NCI-H2029 treated with DMSO at 0.1 percent for 48 hours (cell line): ENCODE data around the gene P3H4.

Source experiments
- DNase-seq: peaks from one replicate; lab custom pipeline; 2025; lab: John Stamatoyannopoulos, UW

P3H4 gene

DNA sequence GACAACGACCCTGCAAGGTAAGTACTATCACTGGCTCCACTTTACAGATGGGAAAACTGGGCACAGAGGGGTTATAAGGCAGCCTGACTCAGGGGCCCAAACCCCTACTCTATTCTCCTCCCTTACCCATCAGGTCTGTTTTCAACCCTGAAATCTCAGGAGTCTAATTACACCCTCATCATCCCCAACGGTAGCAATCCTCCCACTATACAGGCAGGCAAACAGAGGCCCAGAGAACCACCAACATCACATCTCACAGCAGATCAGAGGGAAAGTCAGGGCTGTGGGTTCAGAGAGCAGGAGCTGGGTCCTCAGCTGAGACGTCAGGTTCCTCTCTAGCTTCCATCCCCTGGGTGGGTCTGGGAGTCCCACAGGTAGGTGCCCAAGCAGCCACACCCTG is 41.8 kb downstream of the P3H4 start:
- no peak for DNase-seq

DNA sequence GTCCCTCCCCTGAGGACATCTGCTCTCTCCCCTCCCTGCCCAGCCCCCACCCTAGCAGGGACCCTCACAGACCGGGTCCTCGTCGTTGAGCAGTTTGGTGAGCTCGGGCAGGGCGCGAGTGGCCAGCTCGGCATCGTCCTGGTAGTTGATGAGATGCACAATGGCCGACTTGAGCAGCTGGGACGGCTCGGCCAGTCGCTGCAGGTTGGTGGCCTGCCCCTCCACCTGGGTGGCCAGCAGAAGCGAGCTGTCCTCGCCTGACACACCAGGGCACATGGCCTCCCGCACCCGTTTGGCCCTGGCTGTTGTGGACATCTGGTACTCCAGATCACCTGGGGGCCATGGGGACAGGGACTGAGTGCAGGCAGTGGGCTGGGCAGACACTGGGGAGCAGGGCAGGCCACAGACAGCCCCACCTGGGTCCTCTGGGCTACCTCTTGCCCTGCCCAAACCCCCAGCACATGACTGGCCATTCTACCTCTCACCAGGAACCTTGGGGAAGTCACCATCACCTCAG is 42.3 kb downstream of the P3H4 start:
- DNase-seq = no peak

DNA sequence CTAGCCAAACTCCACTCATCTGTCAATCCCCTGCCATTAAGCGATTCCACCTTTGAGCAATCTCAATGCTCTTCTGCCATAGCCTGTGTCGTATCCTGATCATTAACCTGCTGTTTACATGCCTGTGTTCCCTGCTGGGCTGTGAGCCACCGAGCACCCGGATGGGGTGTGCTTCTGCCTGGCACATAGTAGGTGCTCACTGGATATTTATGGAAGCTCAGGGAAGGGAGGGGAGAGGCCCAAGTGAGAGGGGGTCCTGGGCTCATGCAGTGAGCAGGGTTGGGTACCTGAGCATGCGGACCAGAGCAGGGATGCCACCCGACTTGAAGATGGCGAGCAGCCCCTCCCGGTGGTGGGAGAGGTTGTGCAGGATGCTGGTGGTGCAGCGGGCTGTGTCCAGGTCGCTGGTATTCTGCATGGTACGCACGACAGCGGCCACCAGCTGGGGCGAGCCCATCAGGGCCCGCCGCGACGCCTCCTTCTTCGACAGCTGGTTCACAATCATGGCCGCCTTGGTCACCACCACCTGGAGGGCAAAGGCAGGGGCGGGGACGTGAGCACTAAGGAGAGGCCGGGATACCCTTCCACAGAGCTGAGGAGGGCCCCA is 43.0 kb downstream of the P3H4 start:
- no peak for DNase-seq

DNA sequence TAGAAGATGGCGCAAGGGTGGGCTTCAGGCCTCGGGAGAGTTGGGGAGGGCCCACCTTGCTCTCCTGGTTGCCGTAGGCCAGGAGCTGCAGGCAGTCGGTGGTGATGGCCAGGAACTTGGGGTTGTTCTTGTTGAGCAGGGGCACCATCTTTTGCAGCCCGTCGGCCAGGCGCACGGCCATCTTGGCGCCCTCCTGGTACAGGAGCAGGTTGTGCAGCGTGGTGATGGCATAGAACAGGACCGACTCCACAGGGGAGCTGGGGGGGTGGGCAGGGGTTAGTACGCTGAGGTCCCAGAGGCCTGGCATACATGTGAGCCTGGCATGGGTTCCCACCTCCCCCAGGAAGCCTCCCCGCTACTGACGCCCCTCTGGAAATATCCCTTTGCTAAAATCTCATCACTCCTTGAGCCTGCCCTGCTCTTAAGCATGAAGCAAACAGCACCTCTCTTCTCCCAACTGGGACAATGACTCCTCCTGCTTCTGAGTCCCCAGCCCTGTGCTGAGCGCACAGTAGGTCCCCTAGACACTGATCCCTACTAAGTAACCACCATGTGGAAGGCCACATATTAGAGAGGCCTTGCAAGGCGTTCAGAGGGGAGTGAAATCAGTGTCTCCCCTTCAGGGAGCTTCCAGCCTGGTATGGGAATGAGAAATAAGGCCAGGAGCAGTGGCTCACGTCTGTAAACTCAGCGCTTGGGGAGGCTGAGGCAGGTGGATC is 44.3 kb downstream of the P3H4 start:
- DNase-seq = no peak

DNA sequence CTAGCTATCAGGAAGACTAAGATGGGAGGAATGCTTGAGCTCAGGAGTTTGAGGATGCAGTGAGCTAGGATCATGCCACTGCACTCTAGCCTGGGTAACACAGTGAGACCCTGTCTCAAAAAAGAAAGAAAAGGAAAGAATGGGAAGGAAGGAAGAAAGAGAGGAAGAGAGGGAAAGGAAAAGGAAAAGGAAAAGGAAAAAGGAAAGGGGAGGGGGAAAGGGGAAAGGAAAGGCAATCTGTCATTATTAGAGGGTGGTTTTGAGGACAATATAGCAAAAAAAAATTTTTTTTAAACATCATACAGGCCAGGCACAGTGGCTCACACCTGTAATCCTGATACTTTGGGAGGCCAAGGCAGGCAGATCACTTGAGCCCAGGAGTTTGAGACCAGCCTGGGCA is 45.6 kb downstream of the P3H4 start:
- DNase-seq = no peak

DNA sequence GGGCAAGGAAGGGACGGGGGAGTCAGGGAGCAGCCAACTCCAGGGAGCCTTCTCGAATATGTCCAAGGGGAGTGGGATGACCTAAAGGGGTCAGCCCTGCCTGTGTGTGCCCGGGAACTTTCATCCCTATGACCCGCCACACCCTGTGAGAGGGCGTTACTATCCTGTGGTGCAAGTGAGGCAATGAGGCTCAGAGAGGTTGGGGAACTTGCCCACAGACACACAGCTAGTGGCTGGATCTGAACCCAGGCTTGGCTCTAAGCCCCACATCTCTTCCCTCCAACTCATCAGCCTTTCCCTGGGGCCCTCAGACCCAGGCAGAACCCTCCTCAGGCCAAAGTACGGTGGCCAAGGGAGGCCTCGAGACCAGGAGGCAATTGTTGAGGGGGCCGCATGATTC is 48.4 kb downstream of the P3H4 start:
- DNase-seq = no peak

DNA sequence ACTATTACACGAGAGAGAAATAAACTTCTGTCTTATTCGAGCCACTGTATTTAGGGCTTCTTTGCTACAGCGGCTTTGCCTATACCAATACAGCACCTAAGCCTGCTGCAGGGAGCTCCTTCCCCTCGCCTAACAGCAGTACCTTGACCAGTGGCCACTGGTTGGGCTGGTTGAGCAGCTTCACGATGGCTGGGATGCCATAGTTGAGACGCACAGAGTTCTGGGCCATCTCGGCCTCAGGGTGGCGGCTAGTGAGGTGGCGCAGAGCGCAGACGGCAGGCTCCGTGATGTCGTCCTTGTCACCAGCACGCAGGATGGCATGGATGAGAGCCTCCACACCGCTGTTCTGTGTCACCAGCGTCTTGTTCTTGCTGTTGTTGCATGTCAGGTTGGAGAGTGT is 48.9 kb downstream of the P3H4 start:
- no peak for DNase-seq

DNA sequence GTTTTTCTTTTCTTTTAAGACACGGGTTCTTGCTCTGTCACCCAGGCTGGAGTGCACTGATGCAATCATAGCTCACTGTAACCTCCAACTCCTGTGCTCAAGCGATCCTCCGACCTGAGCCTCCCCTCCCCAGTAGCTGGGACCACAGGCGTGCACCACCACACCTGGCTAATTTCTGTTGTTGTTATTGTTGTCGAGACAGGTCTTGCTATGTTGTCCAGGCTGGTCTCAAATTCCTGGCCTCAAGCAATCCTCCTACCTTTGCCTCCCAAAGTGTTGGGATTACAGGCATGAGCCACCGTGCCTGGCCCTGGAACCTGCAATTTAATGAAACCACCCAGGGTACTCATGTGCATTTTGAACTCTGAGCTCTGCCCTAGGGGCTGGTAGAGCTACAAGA is 49.4 kb downstream of the P3H4 start:
- DNase-seq = no peak

DNA sequence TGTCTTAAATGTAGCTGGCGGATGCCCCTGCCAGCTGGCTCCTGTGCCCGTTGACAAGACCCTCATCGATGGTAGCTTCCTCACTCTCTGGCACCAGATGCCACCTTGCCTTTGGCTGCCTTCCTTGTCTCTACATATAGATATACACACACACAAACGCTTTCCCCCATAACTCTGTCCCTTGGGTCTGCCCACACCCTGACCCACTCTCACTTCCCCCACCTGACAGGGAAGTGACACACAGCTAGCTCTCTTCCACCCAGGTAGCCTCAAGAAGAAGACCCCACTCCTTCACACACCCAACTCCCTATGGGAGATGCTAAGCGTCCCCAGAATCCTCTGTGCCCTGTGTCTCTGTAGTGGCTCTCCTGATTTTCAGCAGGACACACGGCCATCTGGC is 50.9 kb downstream of the P3H4 start:
- no peak for DNase-seq

DNA sequence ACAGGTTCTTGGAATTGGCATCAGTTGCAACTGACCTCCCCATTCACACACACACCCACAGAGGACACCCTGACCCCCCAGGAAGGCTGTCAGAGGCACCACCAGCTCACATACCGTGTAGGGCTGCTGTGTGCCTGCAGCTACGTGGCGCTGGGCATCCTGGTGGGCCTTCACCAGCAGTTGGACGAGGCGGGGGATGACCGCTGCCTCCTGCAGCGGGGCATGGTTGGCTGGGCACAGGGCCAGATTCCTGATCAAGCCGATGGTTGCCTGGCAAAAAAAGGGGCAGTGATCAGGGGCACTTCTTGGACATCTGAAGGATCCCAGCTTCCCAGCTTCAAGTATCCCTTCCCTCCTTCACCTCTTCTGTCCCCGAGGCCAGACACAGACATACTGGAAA is 53.1 kb downstream of the P3H4 start:
- DNase-seq = no peak

DNA sequence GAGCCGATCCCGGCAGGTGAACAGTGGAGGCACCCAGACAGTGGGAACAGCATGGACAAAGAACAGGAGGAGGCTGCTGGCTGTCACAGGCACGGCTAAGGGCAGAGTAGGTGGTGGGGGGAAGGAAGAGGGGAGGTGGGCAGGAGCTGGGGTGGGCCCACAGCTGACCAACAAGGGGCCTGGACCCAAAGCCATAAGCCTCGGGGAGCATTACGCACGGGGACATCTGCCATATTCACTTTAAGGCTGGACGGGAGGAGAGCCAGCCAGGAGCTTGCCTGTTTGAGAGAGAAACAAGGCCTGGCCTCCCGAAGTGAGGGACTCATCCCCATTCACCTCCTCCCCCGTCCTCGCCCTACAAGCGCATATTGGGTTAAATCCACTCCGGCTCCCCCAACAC is 57.7 kb downstream of the P3H4 start:
- DNase-seq = no peak
